ENCODE measurements around the gene INPP5D. TPM values are rescaled to one million over a fixed set of nuclear protein-coding genes. Genes with fewer than 3 reads are reported as not detected.

Gene INPP5D
- total RNA-seq, 4 donors from 2014 or later = 22.8 to 55.3 (median 42.1) TPM

DNA sequence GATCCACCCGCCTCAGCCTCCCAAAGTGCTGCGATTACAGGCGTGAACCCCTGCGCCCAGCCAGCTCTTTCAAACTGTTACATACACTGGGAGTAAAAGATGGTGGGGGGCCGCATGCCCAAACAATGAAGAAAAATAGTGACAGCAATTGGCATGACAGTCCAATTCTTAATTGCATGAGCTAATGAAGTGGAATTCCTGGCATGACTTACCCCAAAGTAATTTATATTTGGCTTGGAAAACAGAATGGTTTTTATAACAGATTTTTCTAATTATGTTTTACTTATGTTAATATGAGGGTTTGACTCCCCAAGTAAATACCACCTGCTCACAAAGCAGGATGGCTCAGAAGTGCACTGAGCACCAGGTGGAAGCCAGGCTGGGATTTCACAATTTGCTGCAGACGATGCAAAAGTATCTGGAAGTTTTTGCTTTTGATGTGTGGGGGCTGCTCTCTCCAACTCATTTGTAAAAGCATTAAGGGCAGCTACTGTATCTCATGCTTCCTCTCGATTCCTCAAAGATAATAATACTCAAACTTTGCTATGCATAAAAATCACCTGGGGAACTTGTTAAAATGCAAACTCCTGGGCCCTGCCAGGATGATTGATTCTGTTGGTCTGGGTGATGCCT, 167.3 kb downstream of the INPP5D start:
- Histone ChIP-seq H3K4me1 (no peaks in the 10 kb centered on the region), H3K27me3 (no peaks in the 10 kb centered on the region), H3K4me3 (no peak overlapping the region), H3K36me3 (no peaks in the 10 kb centered on the region), H3K27ac (no peak overlapping the region), H3K9me3 (no peaks in the 10 kb centered on the region)
- TF ChIP-seq POLR2A (IDR thresholded peaks at IDR 0.05) (no peak), EP300 (IDR thresholded peaks at IDR 0.05) (no peak)
- TF ChIP-seq, protein P1, sequence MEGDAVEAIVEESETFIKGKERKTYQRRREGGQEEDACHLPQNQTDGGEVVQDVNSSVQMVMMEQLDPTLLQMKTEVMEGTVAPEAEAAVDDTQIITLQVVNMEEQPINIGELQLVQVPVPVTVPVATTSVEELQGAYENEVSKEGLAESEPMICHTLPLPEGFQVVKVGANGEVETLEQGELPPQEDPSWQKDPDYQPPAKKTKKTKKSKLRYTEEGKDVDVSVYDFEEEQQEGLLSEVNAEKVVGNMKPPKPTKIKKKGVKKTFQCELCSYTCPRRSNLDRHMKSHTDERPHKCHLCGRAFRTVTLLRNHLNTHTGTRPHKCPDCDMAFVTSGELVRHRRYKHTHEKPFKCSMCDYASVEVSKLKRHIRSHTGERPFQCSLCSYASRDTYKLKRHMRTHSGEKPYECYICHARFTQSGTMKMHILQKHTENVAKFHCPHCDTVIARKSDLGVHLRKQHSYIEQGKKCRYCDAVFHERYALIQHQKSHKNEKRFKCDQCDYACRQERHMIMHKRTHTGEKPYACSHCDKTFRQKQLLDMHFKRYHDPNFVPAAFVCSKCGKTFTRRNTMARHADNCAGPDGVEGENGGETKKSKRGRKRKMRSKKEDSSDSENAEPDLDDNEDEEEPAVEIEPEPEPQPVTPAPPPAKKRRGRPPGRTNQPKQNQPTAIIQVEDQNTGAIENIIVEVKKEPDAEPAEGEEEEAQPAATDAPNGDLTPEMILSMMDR (IDR thresholded peaks at IDR 0.05) = no peak
- DNase-seq (ENCODE audit: low spot score in 2 of 2) = no peak
- WGBS, 2 donors = 73 to 79% methylated on average over 7 of the region's 7 CpGs

DNA sequence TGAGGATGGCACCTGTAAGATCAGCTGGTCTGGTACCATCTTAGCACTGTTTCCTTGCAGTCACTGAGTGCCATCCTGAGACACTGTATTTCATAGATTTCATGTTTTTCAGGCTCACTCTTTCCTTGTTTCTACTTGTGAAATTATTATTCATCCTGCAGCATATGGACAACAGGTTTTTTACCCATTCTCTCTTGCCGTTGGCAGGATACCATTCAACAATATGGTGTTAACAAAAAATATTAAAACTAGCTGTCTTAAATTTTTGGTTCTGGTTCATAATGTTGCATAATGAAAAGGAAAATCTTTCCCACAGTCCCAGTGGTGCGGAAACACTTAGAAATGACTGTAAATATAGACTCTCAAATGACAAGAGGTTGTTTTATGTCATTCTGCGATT, 168.2 kb downstream of the INPP5D start:
- Histone ChIP-seq H3K4me1 (no peaks in the 10 kb centered on the region), H3K27me3 (no peaks in the 10 kb centered on the region), H3K36me3 (no peaks in the 10 kb centered on the region), H3K27ac (no peak overlapping the region), H3K9me3 (no peaks in the 10 kb centered on the region), H3K4me3 (no peak overlapping the region)
- DNase-seq (ENCODE audit: low spot score in 2 of 2) = no peak
- no peak for TF ChIP-seq EP300 (IDR thresholded peaks at IDR 0.05)
- TF ChIP-seq, protein P1 (IDR thresholded peaks at IDR 0.05) = no peak
- TF ChIP-seq POLR2A (IDR thresholded peaks at IDR 0.05) = no peak
- 80 to 85% methylated on average over 3 of the region's 3 CpGs for whole genome bisulfite sequencing, 2 donors

DNA sequence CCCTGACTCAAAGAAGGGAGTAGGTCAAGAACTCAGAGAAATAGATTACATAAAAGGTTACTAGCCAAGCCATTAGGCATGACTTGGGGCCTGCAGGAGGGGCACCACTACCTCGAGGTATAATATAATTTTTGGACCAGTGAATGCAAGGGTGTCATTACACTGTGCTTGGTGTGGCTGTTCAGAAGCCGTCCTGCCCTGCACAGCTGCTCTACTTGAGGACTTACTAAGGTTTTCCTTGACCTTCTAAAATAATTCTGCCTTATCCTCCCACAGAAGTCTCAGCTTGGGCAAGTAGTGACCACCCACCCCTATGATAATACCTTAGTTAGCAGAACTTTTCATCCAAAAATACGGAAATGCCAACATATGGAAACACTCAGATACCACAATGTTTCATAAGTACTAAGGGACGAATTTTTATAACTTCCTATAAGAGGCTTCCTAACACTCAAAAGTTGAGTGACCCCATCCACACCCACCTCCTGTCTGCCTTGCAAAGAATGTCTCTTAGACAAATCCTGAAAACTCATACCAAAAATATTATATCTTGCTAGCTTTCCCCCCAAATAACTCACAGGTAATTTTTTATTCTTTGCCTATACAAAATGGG, 173.6 kb downstream of the INPP5D start:
- Histone ChIP-seq H3K36me3 (no peaks in the 10 kb centered on the region), H3K9me3 (no peaks in the 10 kb centered on the region), H3K4me1 (no peaks in the 10 kb centered on the region), H3K27me3 (no peaks in the 10 kb centered on the region), H3K27ac (no peak overlapping the region), H3K4me3 (no peak overlapping the region)
- 51 to 53% methylated on average over 4 of the region's 4 CpGs for WGBS, 2 donors
- TF ChIP-seq POLR2A (IDR thresholded peaks at IDR 0.05) (no peak), EP300 (IDR thresholded peaks at IDR 0.05) (no peak)
- TF ChIP-seq, protein P1 (IDR thresholded peaks at IDR 0.05) = no peak
- DNase-seq (ENCODE audit: low spot score in 2 of 2) = no peak

DNA sequence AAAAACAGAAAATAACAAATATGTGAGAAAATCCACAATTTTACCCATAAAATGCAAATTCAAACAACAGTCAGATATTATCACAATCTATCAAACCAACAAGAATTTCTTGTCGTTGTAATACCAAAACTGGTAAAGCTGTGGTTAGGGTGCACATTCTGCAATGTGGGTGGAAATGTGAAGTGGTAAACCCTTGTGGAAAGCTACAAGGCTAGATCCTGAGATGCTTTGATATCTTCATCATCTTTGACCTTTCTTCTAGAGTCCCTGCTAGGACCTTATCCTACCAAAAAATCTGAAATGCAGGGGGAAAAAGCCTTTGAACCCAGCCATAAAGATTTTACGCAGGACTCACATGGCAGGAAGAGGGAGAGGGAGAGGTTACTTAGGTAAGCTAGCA, 174.1 kb downstream of the INPP5D start:
- TF ChIP-seq, protein P1 (IDR thresholded peaks at IDR 0.05) = no peak
- no peak for TF ChIP-seq EP300 (IDR thresholded peaks at IDR 0.05)
- no peak for TF ChIP-seq POLR2A (IDR thresholded peaks at IDR 0.05)

DNA sequence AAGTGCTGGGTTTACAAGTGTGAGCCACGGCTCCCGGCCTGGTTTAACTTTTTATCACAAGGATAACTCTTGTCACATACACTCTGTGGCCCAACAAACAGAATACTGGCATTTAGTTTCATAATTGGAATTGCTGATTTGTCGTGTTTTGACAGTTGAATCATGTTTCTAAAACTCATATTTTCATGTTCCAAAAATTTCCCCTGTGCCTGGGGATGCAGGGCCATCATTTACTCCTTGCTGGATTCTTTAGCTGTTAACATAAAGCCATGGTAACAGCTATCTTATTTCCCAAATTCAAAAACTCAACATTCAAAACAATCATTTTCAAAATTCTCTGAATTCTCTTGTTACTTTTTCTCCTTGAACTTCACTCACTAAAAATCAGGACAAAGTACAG, 174.9 kb downstream of the INPP5D start:
- H3K9me3 ChIP-seq = no peaks in the 10 kb centered on the region
- TF ChIP-seq EP300 (IDR thresholded peaks at IDR 0.05) (no peak), POLR2A (IDR thresholded peaks at IDR 0.05) (no peak)
- TF ChIP-seq, protein P1 (IDR thresholded peaks at IDR 0.05) = no peak
- WGBS, 2 donors = 70 to 83% methylated on average over 3 of the region's 3 CpGs
- H3K4me1 ChIP-seq = no peaks in the 10 kb centered on the region
- H3K4me3 ChIP-seq = no peak overlapping the region
- DNase-seq (ENCODE audit: low spot score in 2 of 2) = no peak
- no peak overlapping the region for H3K27ac ChIP-seq
- H3K36me3 ChIP-seq = no peaks in the 10 kb centered on the region
- H3K27me3 ChIP-seq = no peaks in the 10 kb centered on the region

More for the DNA sequence above, 174.1 kb downstream of the INPP5D start:
- H3K27ac ChIP-seq = no peak overlapping the region
- no peaks in the 10 kb centered on the region for H3K9me3 ChIP-seq
- DNase-seq (ENCODE audit: low spot score in 2 of 2) = no peak
- H3K36me3 ChIP-seq = no peaks in the 10 kb centered on the region
- no peaks in the 10 kb centered on the region for H3K27me3 ChIP-seq
- WGBS, 2 donors = 70 to 82% methylated on average over 2 of the region's 2 CpGs
- no peak overlapping the region for H3K4me3 ChIP-seq
- H3K4me1 ChIP-seq = no peaks in the 10 kb centered on the region
